VCaP (cell line): ENCODE measurements around the gene SIX1.

ENCODE experiments used
- H3K27ac ChIP-seq: fragments of 450-650 bp; 2 replicates; pipeline ENCODE4 v1.5.1; 2017
- CTCF ChIP-seq: fragments of 450-650 bp; conservative IDR thresholded peaks from 2 replicates; pipeline ENCODE4 v1.5.1; 2017; ENCODE audit warnings: mild to moderate bottlenecking, moderate library complexity

SIX1 gene

GRCh38 chr14:60637479-60638315 lies 11.6 kb downstream of the SIX1 start:
- no peak overlapping the region for H3K27ac ChIP-seq

GRCh38 chr14:60636879-60637478 lies 12.3 kb downstream of the SIX1 start:
- no peak for TF ChIP-seq CTCF
- no peak overlapping the region for H3K27ac ChIP-seq

More at GRCh38 chr14:60637479-60638315, 11.6 kb downstream of the SIX1 start:
- TF ChIP-seq CTCF, result no peak

GRCh38 chr14:60634153-60634552 lies 15.1 kb downstream of the SIX1 start:
- no peak overlapping the region for H3K27ac ChIP-seq
- no peak for TF ChIP-seq CTCF

GRCh38 chr14:60632777-60633176 lies 16.5 kb downstream of the SIX1 start:
- H3K27ac ChIP-seq, result no peak overlapping the region
- no peak for TF ChIP-seq CTCF

- no peak for TF ChIP-seq CTCF
- H3K27ac ChIP-seq, result no peak overlapping the region
Observed at GRCh38 chr14:60632257-60632656, 17.0 kb downstream of the SIX1 start.

GRCh38 chr14:60631842-60632241 lies 17.4 kb downstream of the SIX1 start:
- TF ChIP-seq CTCF, result no peak
- H3K27ac ChIP-seq, result no peak overlapping the region

GRCh38 chr14:60630129-60630528 lies 19.1 kb downstream of the SIX1 start:
- peak overlapping the region; percentile 60 for H3K27ac ChIP-seq
- TF ChIP-seq CTCF, result no peak
